HepG2 (cell line): ENCODE data around the gene ZNF490. TPM values are rescaled to one million over a fixed set of nuclear protein-coding genes. Genes with fewer than 3 reads are reported as not detected.

Source experiments
- ATAC-seq: fragments of 200-7000 bp; cut with Tn5 transposase; 3 replicates; pipeline ENCODE4 v1.9.1; 2020; ENCODE audit warnings: mild to moderate bottlenecking, moderate library complexity
- BruUV-seq: library from RNA; stranded (reverse); fragments of 400-500 nt; replicated peaks from 2 replicates; lab custom pipeline; 2021; lab: Mats Ljungman, UMichigan
- CTCF ChIA-PET: fragments of 300-600 bp; formaldehyde crosslinking; extraction: SDS; loops from one replicate; lab custom pipeline; 2021; ENCODE audit warnings: low total read pairs, inconsistent platforms, low intra/inter-chr PET ratio; lab: Yijun Ruan, JAX
- POLR2A ChIA-PET: fragments of 350-600 bp; sonication (Branson Sonifier 250); formaldehyde crosslinking; loops from one replicate; lab custom pipeline; 2020; ENCODE audit warnings: antibody characterized with exemption, inconsistent platforms; lab: Yijun Ruan, JAX
- DNase-seq: peaks from one replicate; pipeline ENCODE4 v3.0.0-alpha.2; 2015; ENCODE audit warnings: low spot score
- FAIRE-seq: peaks from 3 replicates; lab custom pipeline; 2011; peaks lifted over from hg19 to GRCh38; lab: Jason Lieb, UNC
- H2AFZ ChIP-seq: one replicate; pipeline ENCODE4 v1.6.1; 2011; ENCODE audit warnings: low read length, inconsistent platforms
- H3K27ac ChIP-seq: fragments of 300-600 bp; 3 replicates; pipeline ENCODE4 v1.8.0; 2011; ENCODE audit warnings: mixed run types, mild to moderate bottlenecking, mixed read lengths, low read length, inconsistent platforms; ENCODE audit not compliant: insufficient read depth; ENCODE audit errors: extremely low read length
- H3K27me3 ChIP-seq, 2 experiments: fragments of 200-600 bp in 1 of 2; 2 replicates in 1 of 2; 3 replicates in 1 of 2; pipeline versions ENCODE4 v1.6.0 to v1.8.0; 2011; ENCODE audit warnings: low read length in 2 of 2, mild to moderate bottlenecking in 2 of 2, moderate library complexity in 2 of 2, inconsistent platforms in 1 of 2; ENCODE audit not compliant: insufficient read depth in 2 of 2, control insufficient read depth in 1 of 2
- H3K36me3 ChIP-seq, 2 experiments: fragments of 200-600 bp in 1 of 2; replicated peaks in 1 of 2; 2 replicates in 1 of 2; 3 replicates in 1 of 2; pipeline versions ENCODE4 v1.5.1 to v1.8.0; 2011; ENCODE audit warnings: low read length in 2 of 2, inconsistent platforms in 1 of 2; ENCODE audit not compliant: insufficient read depth in 2 of 2, control insufficient read depth in 1 of 2
- H3K4me1 ChIP-seq: 2 replicates; pipeline ENCODE4 v1.5.1; 2012; ENCODE audit warnings: low read length, inconsistent platforms; ENCODE audit not compliant: insufficient read depth
- H3K4me2 ChIP-seq: 2 replicates; pipeline ENCODE4 v1.6.0; 2011; ENCODE audit warnings: low read depth, low read length, inconsistent platforms
- H3K4me3 ChIP-seq, 3 experiments: fragments of 200-600 bp in 1 of 3; sonication (generic), shearing (Covaris generic) in 1 of 3; replicated peaks in 1 of 3; 2 replicates each; pipeline ENCODE4 v1.5.1; 2011 to 2016; ENCODE audit warnings: low read length in 3 of 3, inconsistent platforms in 2 of 3, low read depth in 2 of 3, mild to moderate bottlenecking in 2 of 3, control low read depth in 1 of 3, mixed read lengths in 1 of 3; ENCODE audit not compliant: insufficient read depth in 1 of 3
- H3K79me2 ChIP-seq: one replicate; pipeline ENCODE4 v1.6.1; 2011; ENCODE audit warnings: low read length, inconsistent platforms; ENCODE audit not compliant: insufficient read depth
- H3K9ac ChIP-seq: 2 replicates; pipeline ENCODE4 v1.6.0; 2011; ENCODE audit warnings: mild to moderate bottlenecking, low read depth, low read length, inconsistent platforms; ENCODE audit not compliant: insufficient read depth
- H3K9me3 ChIP-seq: 2 replicates; pipeline ENCODE4 v1.5.1; 2012; ENCODE audit warnings: mild to moderate bottlenecking, low read length
- H4K20me1 ChIP-seq: 2 replicates; pipeline ENCODE4 v1.6.0; 2011; ENCODE audit warnings: inconsistent platforms, mild to moderate bottlenecking, low read length, moderate library complexity; ENCODE audit not compliant: insufficient read depth
- ADNP ChIP-seq: sonication (generic); formaldehyde crosslinking; IDR thresholded peaks from 2 replicates; pipeline ENCODE4 v1.4.0; 2020; ENCODE audit warnings: missing genetic modification reagents
- AGO2 ChIP-seq: fragments of 200-400 bp; formaldehyde crosslinking; optimal IDR thresholded peaks from 2 replicates; pipeline ENCODE3; 2017; ENCODE audit warnings: mild to moderate bottlenecking, low read depth, low read length, moderate library complexity
- GFI1 ChIP-seq: sonication (generic); formaldehyde crosslinking; IDR thresholded peaks from 2 replicates; pipeline ENCODE4 v1.5.0; 2020; ENCODE audit warnings: missing genetic modification reagents, mild to moderate bottlenecking, borderline replicate concordance
- MAFF ChIP-seq: IDR thresholded peaks from 2 replicates; pipeline ENCODE4 v1.6.1; 2011; ENCODE audit warnings: low read depth, low read length, improper control_type of control experiment
- MAFK ChIP-seq, 2 experiments: IDR thresholded peaks in 1 of 2; conservative IDR thresholded peaks in 1 of 2; 2 replicates each; pipeline ENCODE4 v1.6.1; 2011; ENCODE audit warnings: improper control_type of control experiment in 2 of 2, low read length in 2 of 2
- ZBTB38 ChIP-seq: sonication (generic); formaldehyde crosslinking; IDR thresholded peaks from 2 replicates; pipeline ENCODE4 v1.5.1; 2020; ENCODE audit warnings: mild to moderate bottlenecking, missing genetic modification reagents
- WGBS: methylation state at CpG from one replicate; pipeline ENCODE4 v1.1.6; 2017; ENCODE audit warnings: low lambda C conversion rate; 5-methylcytosine and 5-hydroxymethylcytosine counted together
- in situ Hi-C: cut with HindIII; loops from 2 replicates; pipeline ENCODE4 v1.10.0; 2017; ENCODE audit warnings: low pct_unique_long_range_greater_than_20kb; ENCODE audit not compliant: extremely low pct_ligation_motif_present
- intact Hi-C: fragments of 100-400 bp; cut with micrococcal nuclease; formaldehyde crosslinking; loops from one replicate; pipeline ENCODE4 v1.10.0; 2022; ENCODE audit not compliant: unreplicated experiment
- polyA plus RNA-seq, 8 experiments: library from polyadenylated mRNA; depleted of rRNA in 3 of 8; stranded (reverse) in 7 of 8; unstranded in 1 of 8; fragments of >200 nt; fragmentation: Illumina TruSeq in 4 of 8; extraction: Trizol in 4 of 8; gene quantifications; 2 replicates each; pipeline versions ENCODE4 v1.2.1 to v1.2.3, GENCODE V29; 2011 to 2016; ENCODE audit warnings: low read depth in 4 of 8, missing spikeins in 1 of 8, mixed read lengths in 1 of 8; ENCODE audit not compliant: insufficient read depth in 1 of 8
- total RNA-seq, 5 experiments: library from RNA; depleted of rRNA; stranded (reverse); fragments of >200 nt; fragmentation: Illumina TruSeq; extraction: Trizol; gene quantifications; 2 replicates each; pipeline ENCODE4 v1.2.3, GENCODE V29; 2016; ENCODE audit warnings: low read depth in 1 of 5
- TF ChIP-seq, protein P1 (sequence below): sonication (generic); formaldehyde crosslinking; IDR thresholded peaks from 2 replicates; pipeline ENCODE4 v1.5.1; 2020; ENCODE audit warnings: mild to moderate bottlenecking, missing genetic modification reagents, moderate library complexity
- TF ChIP-seq, protein P2 (sequence below): IDR thresholded peaks from 2 replicates; pipeline ENCODE4 v1.6.1; 2012; ENCODE audit warnings: inconsistent platforms
- TF ChIP-seq, protein P3 (sequence below): IDR thresholded peaks from 2 replicates; pipeline ENCODE4 v1.6.1; 2016; ENCODE audit warnings: control low read depth

ZNF490 gene
- total and polyA plus RNA-seq, 2 of the 13 experiments (the other 11 are each of a cell fraction or from before 2014, with no cell fraction given), result 1.3 to 2.9 TPM

DNA sequence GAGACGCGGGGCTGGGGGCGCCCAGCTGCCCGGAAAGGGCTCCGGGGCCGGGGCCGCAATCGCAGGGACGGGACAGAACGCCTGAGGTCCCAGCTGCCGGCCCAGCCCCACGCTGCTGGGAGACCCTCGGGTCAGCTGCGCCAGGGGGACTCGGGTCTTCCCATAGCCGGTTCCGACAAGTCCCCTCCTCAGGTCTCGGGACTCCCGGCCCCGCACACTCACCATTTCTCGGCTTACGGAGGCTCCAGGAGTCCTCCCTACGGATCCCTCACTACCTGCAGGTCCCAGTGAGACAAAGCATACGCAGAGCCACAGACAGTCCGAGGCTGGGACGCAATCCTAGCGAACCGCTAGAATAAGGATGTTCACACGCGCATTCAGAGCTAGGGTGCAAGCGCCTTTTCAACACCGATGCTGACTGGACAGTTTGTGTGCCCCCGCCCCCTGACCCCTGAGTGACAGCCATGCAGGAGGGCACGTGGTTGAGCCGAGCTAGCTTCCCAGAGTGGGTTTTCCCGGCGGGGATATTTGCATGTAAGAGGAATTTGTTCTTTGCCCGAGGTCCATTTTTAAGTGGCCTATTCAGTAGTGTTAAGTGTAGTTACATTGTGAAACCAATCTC is 13.6 kb downstream of the ZNF490 start:
- intact Hi-C loops (no loop called here), in situ Hi-C loops (no loop called here)
- Histone ChIP-seq H3K36me3 (peaks cover 0 to 14% of the 10 kb centered on the region in 2 experiments; a peak in 1 of 5 replicates), H3K9ac (no peak overlapping the region), H3K4me3 (no peak overlapping the region), H4K20me1 (no peaks in the 10 kb centered on the region), H3K79me2 (no peaks in the 10 kb centered on the region), H3K27me3 (no peaks in the 10 kb centered on the region), H3K9me3 (no peaks in the 10 kb centered on the region), H3K27ac (peak overlapping the region; percentile 33), H2AFZ (no peak overlapping the region), H3K4me1 (peaks cover 6% of the 10 kb centered on the region; the same call in 1 of the 2 replicates), H3K4me2 (no peak overlapping the region)
- FAIRE-seq (no peak), ATAC-seq (no peak; the same call in 1 of the 3 replicates), DNase-seq (no peak)
- CTCF ChIA-PET, result no interaction called here
- TF ChIP-seq MAFF (peak; percentile 50; the same call in 1 of the 2 replicates), AGO2 (peak; percentile 46), MAFK (conservative IDR thresholded peaks at IDR 0.05 in 1 of 2, IDR thresholded peaks at IDR 0.05 in 1 of 2; ENCODE audit: low read length in 2 of 2) (peak; percentile 70 to 73), ADNP (no peak), ZBTB38 (CRISPR knock-in tag) (no peak), GFI1 (CRISPR knock-in tag) (no peak)
- TF ChIP-seq, protein P1, sequence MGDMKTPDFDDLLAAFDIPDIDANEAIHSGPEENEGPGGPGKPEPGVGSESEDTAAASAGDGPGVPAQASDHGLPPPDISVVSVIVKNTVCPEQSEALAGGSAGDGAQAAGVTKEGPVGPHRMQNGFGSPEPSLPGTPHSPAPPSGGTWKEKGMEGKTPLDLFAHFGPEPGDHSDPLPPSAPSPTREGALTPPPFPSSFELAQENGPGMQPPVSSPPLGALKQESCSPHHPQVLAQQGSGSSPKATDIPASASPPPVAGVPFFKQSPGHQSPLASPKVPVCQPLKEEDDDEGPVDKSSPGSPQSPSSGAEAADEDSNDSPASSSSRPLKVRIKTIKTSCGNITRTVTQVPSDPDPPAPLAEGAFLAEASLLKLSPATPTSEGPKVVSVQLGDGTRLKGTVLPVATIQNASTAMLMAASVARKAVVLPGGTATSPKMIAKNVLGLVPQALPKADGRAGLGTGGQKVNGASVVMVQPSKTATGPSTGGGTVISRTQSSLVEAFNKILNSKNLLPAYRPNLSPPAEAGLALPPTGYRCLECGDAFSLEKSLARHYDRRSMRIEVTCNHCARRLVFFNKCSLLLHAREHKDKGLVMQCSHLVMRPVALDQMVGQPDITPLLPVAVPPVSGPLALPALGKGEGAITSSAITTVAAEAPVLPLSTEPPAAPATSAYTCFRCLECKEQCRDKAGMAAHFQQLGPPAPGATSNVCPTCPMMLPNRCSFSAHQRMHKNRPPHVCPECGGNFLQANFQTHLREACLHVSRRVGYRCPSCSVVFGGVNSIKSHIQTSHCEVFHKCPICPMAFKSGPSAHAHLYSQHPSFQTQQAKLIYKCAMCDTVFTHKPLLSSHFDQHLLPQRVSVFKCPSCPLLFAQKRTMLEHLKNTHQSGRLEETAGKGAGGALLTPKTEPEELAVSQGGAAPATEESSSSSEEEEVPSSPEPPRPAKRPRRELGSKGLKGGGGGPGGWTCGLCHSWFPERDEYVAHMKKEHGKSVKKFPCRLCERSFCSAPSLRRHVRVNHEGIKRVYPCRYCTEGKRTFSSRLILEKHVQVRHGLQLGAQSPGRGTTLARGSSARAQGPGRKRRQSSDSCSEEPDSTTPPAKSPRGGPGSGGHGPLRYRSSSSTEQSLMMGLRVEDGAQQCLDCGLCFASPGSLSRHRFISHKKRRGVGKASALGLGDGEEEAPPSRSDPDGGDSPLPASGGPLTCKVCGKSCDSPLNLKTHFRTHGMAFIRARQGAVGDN (CRISPR knock-in tag), result peak; percentile 17; the same call in 1 of the 2 replicates
- TF ChIP-seq, protein P2, sequence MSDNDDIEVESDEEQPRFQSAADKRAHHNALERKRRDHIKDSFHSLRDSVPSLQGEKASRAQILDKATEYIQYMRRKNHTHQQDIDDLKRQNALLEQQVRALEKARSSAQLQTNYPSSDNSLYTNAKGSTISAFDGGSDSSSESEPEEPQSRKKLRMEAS, result 0 out of 2 replicates have a peak, but pooled peaks have one; percentile 20
- TF ChIP-seq, protein P3, sequence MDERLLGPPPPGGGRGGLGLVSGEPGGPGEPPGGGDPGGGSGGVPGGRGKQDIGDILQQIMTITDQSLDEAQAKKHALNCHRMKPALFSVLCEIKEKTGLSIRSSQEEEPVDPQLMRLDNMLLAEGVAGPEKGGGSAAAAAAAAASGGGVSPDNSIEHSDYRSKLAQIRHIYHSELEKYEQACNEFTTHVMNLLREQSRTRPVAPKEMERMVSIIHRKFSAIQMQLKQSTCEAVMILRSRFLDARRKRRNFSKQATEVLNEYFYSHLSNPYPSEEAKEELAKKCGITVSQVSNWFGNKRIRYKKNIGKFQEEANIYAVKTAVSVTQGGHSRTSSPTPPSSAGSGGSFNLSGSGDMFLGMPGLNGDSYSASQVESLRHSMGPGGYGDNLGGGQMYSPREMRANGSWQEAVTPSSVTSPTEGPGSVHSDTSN (CRISPR knock-in tag), result peak; percentile 45; the same call in 1 of the 2 replicates
- BruUV-seq, result no TSS peak
- POLR2A ChIA-PET, result no interaction called here
- WGBS, result 88% methylated on average over 26 of the region's 38 CpGs
